K562 (cell line): Measurements from ENCODE around the gene FGF4. TPM values are rescaled to one million over a fixed set of nuclear protein-coding genes. Genes with fewer than 3 reads are reported as not detected.

ENCODE experiments used
- ATAC-seq: fragments of 200-7000 bp; cut with Tn5 transposase; 3 replicates; pipeline ENCODE4 v1.9.1; 2020; ENCODE audit warnings: moderate library complexity
- BruUV-seq: library from RNA; stranded (reverse); fragments of 400-500 nt; replicated peaks from 2 replicates; lab custom pipeline; 2021; lab: Mats Ljungman, UMichigan
- CTCF ChIA-PET: fragments of 300-600 bp; formaldehyde crosslinking; extraction: SDS; loops from one replicate; lab custom pipeline; 2021; ENCODE audit warnings: low intra/inter-chr PET ratio; lab: Yijun Ruan, JAX
- POLR2A ChIA-PET: fragments of 300-600, 350-650 bp; sonication (Branson Sonifier 250); formaldehyde crosslinking; extraction: SDS; loops from one replicate; lab custom pipeline; 2021; ENCODE audit warnings: antibody characterized with exemption, inconsistent platforms; lab: Yijun Ruan, JAX
- DNase-seq, 4 experiments: peaks; one replicate each; pipeline versions ENCODE4 v3.0.0 to v3.0.0-alpha.2; 2011 to 2018; ENCODE audit warnings: low spot score in 3 of 4, mixed read lengths in 3 of 4; ENCODE audit errors: extremely low read depth in 1 of 4
- FAIRE-seq: peaks from 2 replicates; lab custom pipeline; 2011; peaks lifted over from hg19 to GRCh38; lab: Jason Lieb, UNC
- H2AFZ ChIP-seq: 2 replicates; pipeline ENCODE4 v1.6.0; 2011; ENCODE audit warnings: low read depth, low read length, control low read depth, inconsistent platforms
- H3K27ac ChIP-seq: fragments of 200-600 bp; 3 replicates; pipeline ENCODE4 v1.8.0; 2011; ENCODE audit warnings: low read depth, mild to moderate bottlenecking, control low read depth, inconsistent platforms, low read length, moderate library complexity, mixed read lengths; ENCODE audit errors: extremely low read depth
- H3K27me3 ChIP-seq, 2 experiments: fragments of 300-600 bp in 1 of 2; 2 replicates in 1 of 2; 3 replicates in 1 of 2; pipeline versions ENCODE4 v1.6.0 to v1.8.0; 2011; ENCODE audit warnings: inconsistent platforms in 2 of 2, low read length in 2 of 2, mild to moderate bottlenecking in 1 of 2, mixed read lengths in 1 of 2, moderate library complexity in 1 of 2; ENCODE audit not compliant: control insufficient read depth in 2 of 2, insufficient read depth in 2 of 2
- H3K36me3 ChIP-seq: fragments of 300-600 bp; 3 replicates; pipeline ENCODE4 v1.8.0; 2011; ENCODE audit warnings: mild to moderate bottlenecking, low read length, inconsistent platforms; ENCODE audit not compliant: control insufficient read depth, insufficient read depth
- H3K4me1 ChIP-seq, 2 experiments: fragments of 200-600 bp in 1 of 2; replicated peaks in 1 of 2; 2 replicates in 1 of 2; 3 replicates in 1 of 2; pipeline versions ENCODE4 v1.5.1 to v1.8.0; 2011; ENCODE audit warnings: inconsistent platforms in 2 of 2, low read length in 2 of 2, mild to moderate bottlenecking in 1 of 2, mixed read lengths in 1 of 2, moderate library complexity in 1 of 2; ENCODE audit not compliant: control insufficient read depth in 2 of 2, insufficient read depth in 2 of 2
- H3K4me2 ChIP-seq: 2 replicates; pipeline ENCODE4 v1.6.1; 2011; ENCODE audit warnings: low read length, control low read depth, inconsistent platforms, mixed read lengths; ENCODE audit not compliant: insufficient read depth
- H3K4me3 ChIP-seq: fragments of 200-600 bp; sonication (generic), shearing (Covaris generic); 2 replicates; pipeline ENCODE4 v1.5.1; 2016; ENCODE audit warnings: control low read depth, inconsistent platforms
- H3K79me2 ChIP-seq: fragments of 200-600 bp; 3 replicates; pipeline ENCODE4 v1.8.0; 2011; ENCODE audit warnings: low read length, inconsistent platforms; ENCODE audit not compliant: control insufficient read depth, insufficient read depth
- H3K9ac ChIP-seq, 2 experiments: 2 replicates each; pipeline versions ENCODE4 v1.6.0 to v1.6.1; 2011; ENCODE audit warnings: low read depth in 2 of 2, low read length in 2 of 2, control low read depth in 1 of 2, inconsistent platforms in 1 of 2, mild to moderate bottlenecking in 1 of 2, mixed read lengths in 1 of 2; ENCODE audit not compliant: insufficient read depth in 1 of 2
- H3K9me1 ChIP-seq: one replicate; pipeline ENCODE4 v1.6.0; 2011; ENCODE audit warnings: inconsistent platforms, mild to moderate bottlenecking, low read length, moderate library complexity; ENCODE audit not compliant: control insufficient read depth, insufficient read depth
- H3K9me3 ChIP-seq: replicated peaks from 2 replicates; pipeline ENCODE4 v1.5.1; 2011; ENCODE audit warnings: low read depth, low read length, inconsistent platforms; ENCODE audit not compliant: control insufficient read depth, insufficient read depth
- H4K20me1 ChIP-seq: replicated peaks from 2 replicates; pipeline ENCODE4 v1.6.1; 2011; ENCODE audit warnings: low read length, inconsistent platforms, mixed read lengths; ENCODE audit not compliant: control insufficient read depth, insufficient read depth
- GATAD2B ChIP-seq: fragments of 450-650 bp; IDR thresholded peaks from 2 replicates; pipeline ENCODE4 v1.6.1; 2017; ENCODE audit warnings: mild to moderate bottlenecking, borderline replicate concordance
- HMGN3 ChIP-seq: IDR thresholded peaks from 2 replicates; pipeline ENCODE4 v1.6.1; 2011; ENCODE audit warnings: borderline replicate concordance, low read depth, mild to moderate bottlenecking, mixed read lengths, low read length; ENCODE audit not compliant: insufficient read length; ENCODE audit errors: extremely low read depth
- MEF2D ChIP-seq: conservative IDR thresholded peaks from 2 replicates; pipeline ENCODE4 v1.6.1; 2016; ENCODE audit warnings: low read depth, missing genetic modification characterization, missing compliant biosample characterization
- PHF20 ChIP-seq: fragments of 450-650 bp; IDR thresholded peaks from 2 replicates; pipeline ENCODE4 v1.6.1; 2018; ENCODE audit not compliant: partially characterized antibody
- WGBS: fragments of 100-300 bp; shearing (Covaris generic); methylation state at CpG from one replicate; pipeline ENCODE4 v1.1.6; 2016; ENCODE audit warnings: low coverage, mixed read lengths; ENCODE audit not compliant: insufficient coverage; ENCODE audit errors: missing lambda C conversion rate; 5-methylcytosine and 5-hydroxymethylcytosine counted together
- in situ Hi-C: fragments of 300-500 bp; cut with MboI; formaldehyde crosslinking; loops from 4 replicates; pipeline ENCODE4 v1.15.0; 2018; ENCODE audit warnings: inconsistent platforms, mixed read lengths
- intact Hi-C: fragments of 100-400 bp; cut with micrococcal nuclease; formaldehyde crosslinking; loops from 2 replicates; pipeline ENCODE4 v1.14.2; 2022
- polyA plus RNA-seq, 8 experiments: library from polyadenylated mRNA; depleted of rRNA in 4 of 8; stranded (reverse) in 5 of 8; unstranded in 3 of 8; fragments of >200 nt; fragmentation: Nextera tagmentation in 2 of 8; fragmentation: Illumina TruSeq in 1 of 8; extraction: Ambion mirVana in 2 of 8; extraction: Trizol in 1 of 8; gene quantifications; 2 replicates each; pipeline versions ENCODE4 v1.2.1 to v1.2.3, GENCODE V29; 2011 to 2014; ENCODE audit warnings: inconsistent platforms in 1 of 8, missing spikeins in 1 of 8
- total RNA-seq, 7 experiments: library from RNA; depleted of rRNA in 6 of 7; stranded (reverse); fragments of >200 nt in 6 of 7; fragmentation: Illumina TruSeq in 2 of 7; extraction: Trizol in 2 of 7; gene quantifications; 2 replicates each; pipeline versions ENCODE4 v1.2.1 to v1.2.3, GENCODE V29; 2011 to 2021; ENCODE audit warnings: low replicate concordance in 1 of 7
- TF ChIP-seq, protein P1 (sequence below): fragments of 200-800 bp; sonication (Bioruptor generic); IDR thresholded peaks from 2 replicates; pipeline ENCODE4 v1.6.1; 2017; ENCODE audit warnings: missing genetic modification characterization, missing compliant biosample characterization
- TF ChIP-seq, protein P2 (sequence below), 3 experiments: IDR thresholded peaks in 2 of 3; conservative IDR thresholded peaks in 1 of 3; 2 replicates each; pipeline ENCODE4 v1.5.1; 2011 to 2012; ENCODE audit warnings: low read length in 3 of 3, mild to moderate bottlenecking in 3 of 3, control low read depth in 2 of 3, improper control_type of control experiment in 1 of 3, inconsistent platforms in 1 of 3, low read depth in 1 of 3, mixed read lengths in 1 of 3, moderate library complexity in 1 of 3; ENCODE audit not compliant: insufficient read depth in 2 of 3

Gene FGF4
- total and polyA plus RNA-seq, 9 of the 15 experiments (the other 6 are each of a cell fraction or from before 2014, with no cell fraction given) = not detected

DNA sequence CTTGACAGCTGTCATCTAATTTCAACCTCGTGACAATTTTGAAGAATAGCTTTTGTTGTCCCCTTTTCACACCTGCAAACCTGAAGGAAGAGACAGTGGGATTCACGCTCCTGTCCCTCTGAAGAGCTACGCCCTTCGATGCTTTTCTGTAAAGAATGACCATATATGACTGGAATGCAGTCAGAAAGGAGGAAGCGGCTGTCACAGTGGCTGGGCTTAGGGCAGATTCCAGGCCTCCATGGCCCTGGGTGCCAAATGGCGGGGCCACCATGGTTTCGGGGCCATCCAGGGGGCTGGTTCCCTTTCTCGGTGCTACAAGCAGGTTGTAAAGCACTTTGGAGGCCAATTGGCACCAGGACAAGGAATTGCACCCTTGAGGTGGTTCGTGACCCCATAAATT lies 49.1 kb downstream of the FGF4 start:
- ChIA-PET CTCF (no interaction called here), POLR2A (no interaction called here)
- H3K4me1 ChIP-seq = no peaks in the 10 kb centered on the region
- no peak overlapping the region for H3K9ac ChIP-seq
- H4K20me1 ChIP-seq = no peaks in the 10 kb centered on the region
- no peak overlapping the region for H3K27ac ChIP-seq
- FAIRE-seq (no peak), DNase-seq (no peak), ATAC-seq (no peak)
- H3K79me2 ChIP-seq = no peaks in the 10 kb centered on the region
- peaks cover 29 to 82% of the 10 kb centered on the region in 2 experiments; a peak in 4 of 5 replicates for H3K27me3 ChIP-seq
- WGBS = 3% methylated on average over 8 of the region's 9 CpGs
- intact Hi-C loops (no loop called here), in situ Hi-C loops (no loop called here)
- H3K4me3 ChIP-seq = no peak overlapping the region
- no TSS peak for BruUV-seq
- no peaks in the 10 kb centered on the region for H3K36me3 ChIP-seq
- H3K4me2 ChIP-seq = no peak overlapping the region
- H3K9me3 ChIP-seq = no peaks in the 10 kb centered on the region
- H2AFZ ChIP-seq = no peak overlapping the region
- no peaks in the 10 kb centered on the region for H3K9me1 ChIP-seq
- TF ChIP-seq MEF2D (tag) = no peak
- TF ChIP-seq, protein P1, sequence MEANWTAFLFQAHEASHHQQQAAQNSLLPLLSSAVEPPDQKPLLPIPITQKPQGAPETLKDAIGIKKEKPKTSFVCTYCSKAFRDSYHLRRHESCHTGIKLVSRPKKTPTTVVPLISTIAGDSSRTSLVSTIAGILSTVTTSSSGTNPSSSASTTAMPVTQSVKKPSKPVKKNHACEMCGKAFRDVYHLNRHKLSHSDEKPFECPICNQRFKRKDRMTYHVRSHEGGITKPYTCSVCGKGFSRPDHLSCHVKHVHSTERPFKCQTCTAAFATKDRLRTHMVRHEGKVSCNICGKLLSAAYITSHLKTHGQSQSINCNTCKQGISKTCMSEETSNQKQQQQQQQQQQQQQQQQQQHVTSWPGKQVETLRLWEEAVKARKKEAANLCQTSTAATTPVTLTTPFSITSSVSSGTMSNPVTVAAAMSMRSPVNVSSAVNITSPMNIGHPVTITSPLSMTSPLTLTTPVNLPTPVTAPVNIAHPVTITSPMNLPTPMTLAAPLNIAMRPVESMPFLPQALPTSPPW (CRISPR knock-in tag) = no peak
- TF ChIP-seq, all 486 proteins: peak for 0

DNA sequence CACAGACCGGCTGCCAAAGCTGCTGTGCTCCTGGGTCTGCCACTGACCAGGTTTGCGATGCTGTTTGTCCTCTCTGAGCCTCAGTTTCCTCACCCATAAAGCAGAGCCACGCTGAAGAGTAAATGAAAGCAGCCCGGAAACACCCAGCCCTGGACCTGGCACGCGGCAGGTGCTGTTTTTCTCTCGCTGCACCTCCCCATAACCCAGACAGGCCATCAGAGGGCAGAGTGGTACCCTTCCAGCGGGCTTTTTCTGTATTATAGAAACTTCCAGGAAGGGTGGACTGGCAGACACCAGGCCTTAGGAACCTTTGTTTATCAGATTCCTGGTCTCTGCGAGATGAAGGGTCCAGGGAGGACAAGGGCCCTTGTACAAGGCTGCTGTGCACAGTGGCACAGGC lies 53.4 kb downstream of the FGF4 start:
- H3K4me1 ChIP-seq = no peaks in the 10 kb centered on the region
- 0 out of 2 replicates have a peak, but pooled peaks cover 6% of the 10 kb centered on the region for H4K20me1 ChIP-seq
- no peaks in the 10 kb centered on the region for H3K9me1 ChIP-seq
- no TSS peak for BruUV-seq
- DNase-seq (no peak), ATAC-seq (no peak), FAIRE-seq (no peak)
- no peak overlapping the region for H2AFZ ChIP-seq
- no peak overlapping the region for H3K27ac ChIP-seq
- no peaks in the 10 kb centered on the region for H3K9me3 ChIP-seq
- ChIA-PET CTCF (interaction anchor here (0.8 kb wide), 1 partner anchor 474 kb away, joined by 3 read pairs; no protein-coding TSS in a partner anchor), POLR2A (interaction anchor here (0.7 kb wide), 1 partner anchor 10 kb away, joined by 3 read pairs; no protein-coding TSS in a partner anchor)
- no peaks in the 10 kb centered on the region for H3K36me3 ChIP-seq
- intact Hi-C loops (no loop called here), in situ Hi-C loops (no loop called here)
- H3K9ac ChIP-seq = no peak overlapping the region
- H3K79me2 ChIP-seq = no peaks in the 10 kb centered on the region
- H3K4me3 ChIP-seq = no peak overlapping the region
- H3K27me3 ChIP-seq = peaks cover 46 to 85% of the 10 kb centered on the region in 2 experiments
- 1% methylated on average over 9 of the region's 9 CpGs for WGBS
- TF ChIP-seq, protein P2, sequence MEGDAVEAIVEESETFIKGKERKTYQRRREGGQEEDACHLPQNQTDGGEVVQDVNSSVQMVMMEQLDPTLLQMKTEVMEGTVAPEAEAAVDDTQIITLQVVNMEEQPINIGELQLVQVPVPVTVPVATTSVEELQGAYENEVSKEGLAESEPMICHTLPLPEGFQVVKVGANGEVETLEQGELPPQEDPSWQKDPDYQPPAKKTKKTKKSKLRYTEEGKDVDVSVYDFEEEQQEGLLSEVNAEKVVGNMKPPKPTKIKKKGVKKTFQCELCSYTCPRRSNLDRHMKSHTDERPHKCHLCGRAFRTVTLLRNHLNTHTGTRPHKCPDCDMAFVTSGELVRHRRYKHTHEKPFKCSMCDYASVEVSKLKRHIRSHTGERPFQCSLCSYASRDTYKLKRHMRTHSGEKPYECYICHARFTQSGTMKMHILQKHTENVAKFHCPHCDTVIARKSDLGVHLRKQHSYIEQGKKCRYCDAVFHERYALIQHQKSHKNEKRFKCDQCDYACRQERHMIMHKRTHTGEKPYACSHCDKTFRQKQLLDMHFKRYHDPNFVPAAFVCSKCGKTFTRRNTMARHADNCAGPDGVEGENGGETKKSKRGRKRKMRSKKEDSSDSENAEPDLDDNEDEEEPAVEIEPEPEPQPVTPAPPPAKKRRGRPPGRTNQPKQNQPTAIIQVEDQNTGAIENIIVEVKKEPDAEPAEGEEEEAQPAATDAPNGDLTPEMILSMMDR (IDR thresholded peaks at IDR 0.05 in 2 of 3, conservative IDR thresholded peaks at IDR 0.05 in 1 of 3; ENCODE audit: insufficient read depth in 2 of 3, low read depth in 1 of 3, low read length in 3 of 3) = peak in 2 of 3 experiments; percentile 12 to 38; a peak in 2 of 6 replicates
- no peak for TF ChIP-seq HMGN3
- no peak for TF ChIP-seq GATAD2B
- no peak for TF ChIP-seq PHF20
- TF ChIP-seq, all 486 proteins: peak for 1
- H3K4me2 ChIP-seq = no peak overlapping the region
